NCI-H2196 (cell line): ENCODE data around the gene SPSB4.

Source experiments
- DNase-seq: peaks from one replicate; lab custom pipeline; 2025; ENCODE audit not compliant: unreplicated experiment; lab: John Stamatoyannopoulos, UW

The SPSB4 gene

GRCh38 chr3:141150081-141150830 lies 99.1 kb downstream of the SPSB4 start:
- no peak for DNase-seq

- DNase-seq, result no peak
These were observed 99.8 kb downstream of the SPSB4 start for GRCh38 chr3:141150931-141151330.

GRCh38 chr3:141151439-141151838 lies 100.3 kb downstream of the SPSB4 start:
- no peak for DNase-seq

- no peak for DNase-seq
These were observed 101.0 kb downstream of the SPSB4 start for GRCh38 chr3:141152130-141152529.

- no peak for DNase-seq
These were observed 101.9 kb downstream of the SPSB4 start for GRCh38 chr3:141152801-141153678.

GRCh38 chr3:141153679-141153966 lies 102.5 kb downstream of the SPSB4 start:
- no peak for DNase-seq

- DNase-seq, result no peak
These were observed 113.7 kb downstream of the SPSB4 start for GRCh38 chr3:141164852-141165251.

GRCh38 chr3:141167681-141168080 lies 116.5 kb downstream of the SPSB4 start:
- DNase-seq, result no peak

GRCh38 chr3:141170678-141171295 lies 119.6 kb downstream of the SPSB4 start:
- DNase-seq, result no peak

GRCh38 chr3:141174674-141175073 lies 123.5 kb downstream of the SPSB4 start:
- no peak for DNase-seq

GRCh38 chr3:141176775-141177174 lies 125.6 kb downstream of the SPSB4 start:
- DNase-seq, result no peak

GRCh38 chr3:141178026-141178425 lies 126.9 kb downstream of the SPSB4 start:
- no peak for DNase-seq

- no peak for DNase-seq
These were observed 127.4 kb downstream of the SPSB4 start for GRCh38 chr3:141178551-141178950.

GRCh38 chr3:141179983-141180382 lies 128.8 kb downstream of the SPSB4 start:
- DNase-seq, result no peak

GRCh38 chr3:141181196-141181595 lies 130.0 kb downstream of the SPSB4 start:
- DNase-seq, result no peak

- DNase-seq, result no peak
These were observed 130.7 kb downstream of the SPSB4 start for GRCh38 chr3:141181819-141182218.

- DNase-seq, result no peak
These were observed 132.5 kb downstream of the SPSB4 start for GRCh38 chr3:141183606-141184005.

GRCh38 chr3:141184430-141184829 lies 133.3 kb downstream of the SPSB4 start:
- no peak for DNase-seq

GRCh38 chr3:141191097-141191749 lies 140.1 kb downstream of the SPSB4 start:
- no peak for DNase-seq

GRCh38 chr3:141192345-141192744 lies 141.2 kb downstream of the SPSB4 start:
- peak; percentile 97 for DNase-seq

GRCh38 chr3:141193066-141193830 lies 142.1 kb downstream of the SPSB4 start:
- no peak for DNase-seq
